Kidney (tissue), 14 donors: Measurements from ENCODE around the gene ATP11A. TPM values are rescaled to one million over a fixed set of nuclear protein-coding genes. Genes with fewer than 3 reads are reported as not detected.

Source experiments
- DNase-seq, 5 donors: peaks; one replicate each; pipeline ENCODE4 v3.0.0-alpha.2; 2013 to 2020
- FAIRE-seq: peaks from 2 replicates; lab custom pipeline; 2012; peaks lifted over from hg19 to GRCh38; lab: Jason Lieb, UNC
- H3K27ac ChIP-seq, 2 donors: one replicate each; pipeline ENCODE4 v1.7.0; 2013; ENCODE audit warnings: low read depth in 2 of 2, low read length in 2 of 2, inconsistent platforms in 1 of 2
- H3K27me3 ChIP-seq: one replicate; pipeline ENCODE4 v1.7.1; 2013; ENCODE audit warnings: low read length, inconsistent platforms; ENCODE audit not compliant: control insufficient read depth, insufficient read depth
- H3K36me3 ChIP-seq, 3 donors: one replicate each; pipeline versions ENCODE4 v1.7.0 to v1.7.1; 2013; ENCODE audit warnings: low read length in 3 of 3, control low read depth in 1 of 3, inconsistent platforms in 1 of 3; ENCODE audit not compliant: insufficient read depth in 3 of 3, control insufficient read depth in 2 of 3
- H3K4me1 ChIP-seq, 3 donors: one replicate each; pipeline versions ENCODE4 v1.7.0 to v1.7.1; 2013; ENCODE audit warnings: low read length in 3 of 3, inconsistent platforms in 1 of 3, low read depth in 1 of 3; ENCODE audit not compliant: control insufficient read depth in 2 of 3, insufficient read depth in 2 of 3
- H3K4me3 ChIP-seq, 3 donors: one replicate each; pipeline versions ENCODE4 v1.7.0 to v1.8.1; 2013; ENCODE audit warnings: low read length in 3 of 3, control low read depth in 1 of 3, inconsistent platforms in 1 of 3
- H3K9ac ChIP-seq, 3 donors: one replicate each; pipeline versions ENCODE4 v1.7.0 to v1.7.1; 2013; ENCODE audit warnings: low read length in 3 of 3, control low read depth in 1 of 3, inconsistent platforms in 1 of 3
- H3K9me3 ChIP-seq, 3 donors: one replicate each; pipeline versions ENCODE4 v1.7.0 to v1.7.1; 2013; ENCODE audit warnings: low read length in 3 of 3, control low read depth in 1 of 3, inconsistent platforms in 1 of 3; ENCODE audit not compliant: control insufficient read depth in 2 of 3, insufficient read depth in 1 of 3
- CTCF ChIP-seq: IDR thresholded peaks from 3 replicates; pipeline ENCODE4 v1.5.1; 2012; ENCODE audit warnings: mild to moderate bottlenecking, moderate library complexity, borderline replicate concordance; ENCODE audit not compliant: insufficient read depth; ENCODE audit errors: extremely low read depth
- intact Hi-C: fragments of 100-400 bp; cut with DNase I; formaldehyde crosslinking; loops from one replicate; pipeline ENCODE4 v1.11.1; 2022
- polyA plus RNA-seq: library from polyadenylated mRNA; stranded (reverse); fragments of 350-450 nt; fragmentation: Illumina TruSeq; extraction: RNeasy Lipid Tissue Mini Kit (QIAGEN cat#74804); gene quantifications from one replicate; pipeline ENCODE4 v1.2.3, GENCODE V29; 2014; ENCODE audit warnings: low read depth, low replicate concordance; ENCODE audit not compliant: insufficient read depth
- total RNA-seq: library from RNA; stranded (reverse); fragmentation: NEBNext Ultra II Directional; extraction: Animal tissue kit (Norgen Biotek cat#: 25700); gene quantifications from one replicate; pipeline ENCODE4 v1.2.1, GENCODE V29; 2021
- donor health status: control.
- donor health status: control.
- donor health status: control.
- donor health status: control.
- donor health status: control.
- donor health status: DM: yes; HTN: yes; CAD: no.
- donor health status: Normal renal cell carcinoma (clear cell type).

The ATP11A gene
- total and polyA plus RNA-seq, 2 donors from 2014 or later: 4.9 to 212 TPM

- Histone ChIP-seq H3K4me1 (peaks cover 0 to 8% (median 2%) of the 10 kb centered on the region in 3 donors), H3K27ac (no peak overlapping the region), H3K4me3 (no peak overlapping the region), H3K27me3 (no peaks in the 10 kb centered on the region), H3K9ac (no peak overlapping the region), H3K36me3 (no peaks in the 10 kb centered on the region), H3K9me3 (no peaks in the 10 kb centered on the region)
- FAIRE-seq: no peak
- DNase-seq: peak in 2 of 5 donors; percentile 33 to 57
- intact Hi-C loops: no loop called here
- TF ChIP-seq CTCF: no peak
These were observed 40.4 kb downstream of the ATP11A start for GRCh38 chr13:112730157-112730671.

GRCh38 chr13:112731667-112732616 is 42.1 kb downstream of the ATP11A start:
- intact Hi-C loops: no loop called here
- Histone ChIP-seq H3K9ac (no peak overlapping the region), H3K4me3 (no peak overlapping the region), H3K27me3 (no peaks in the 10 kb centered on the region), H3K9me3 (no peaks in the 10 kb centered on the region), H3K4me1 (peaks cover 0 to 5% (median 2%) of the 10 kb centered on the region in 3 donors), H3K36me3 (no peaks in the 10 kb centered on the region), H3K27ac (no peak overlapping the region)
- DNase-seq (peak in 2 of 5 donors; percentile 31 to 42), FAIRE-seq (no peak)
- no peak for TF ChIP-seq CTCF

- intact Hi-C loops: no loop called here
- no peaks in the 10 kb centered on the region for H3K36me3 ChIP-seq
- H3K9ac ChIP-seq: no peak overlapping the region
- FAIRE-seq (no peak), DNase-seq (peak in 1 of 5 donors; percentile 47)
- no peak for TF ChIP-seq CTCF
- H3K4me3 ChIP-seq: no peak overlapping the region
- no peak overlapping the region for H3K27ac ChIP-seq
- no peaks in the 10 kb centered on the region for H3K27me3 ChIP-seq
- H3K4me1 ChIP-seq: peaks cover 0 to 5% (median 2%) of the 10 kb centered on the region in 3 donors
- H3K9me3 ChIP-seq: no peaks in the 10 kb centered on the region
These were observed 42.8 kb downstream of the ATP11A start for GRCh38 chr13:112732679-112733078.
